PC-3 (cell line): ENCODE measurements around the gene C14orf93. TPM values are rescaled to one million over a fixed set of nuclear protein-coding genes. Genes with fewer than 3 reads are reported as not detected.

ENCODE experiments used
- ATAC-seq: fragments of 200-7000 bp; cut with Tn5 transposase; 2 replicates; pipeline ENCODE4 v1.9.1; 2020; ENCODE audit warnings: mild to moderate bottlenecking, moderate library complexity
- BruUV-seq: library from RNA; stranded (reverse); fragments of 400-500 nt; replicated peaks from 2 replicates; lab custom pipeline; 2021; lab: Mats Ljungman, UMichigan
- CTCF ChIA-PET: fragments of 300-600 bp; sonication (Branson Sonifier 250); formaldehyde crosslinking; loops from one replicate; lab custom pipeline; 2022; ENCODE audit warnings: antibody characterized with exemption; lab: Charles Lee
- POLR2A ChIA-PET: fragments of 300-600 bp; sonication (Branson Sonifier 250); formaldehyde crosslinking; loops from one replicate; lab custom pipeline; 2022; ENCODE audit warnings: antibody characterized with exemption; ENCODE audit not compliant: unreplicated experiment; lab: Charles Lee
- DNase-seq: peaks from one replicate; pipeline ENCODE4 v3.0.0-alpha.2; 2015
- H2AFZ ChIP-seq: fragments of 300-600 bp; sonication (generic); 2 replicates; pipeline ENCODE4 v1.6.0; 2016; ENCODE audit warnings: antibody characterized with exemption, low read length
- H3F3A ChIP-seq: fragments of 300-600 bp; sonication (generic); one replicate; pipeline ENCODE4 v1.6.0; 2017; ENCODE audit warnings: antibody characterized with exemption, low read length, control low read depth, mild to moderate bottlenecking; ENCODE audit not compliant: unreplicated experiment
- H3K27ac ChIP-seq: fragments of 300-600 bp; sonication (generic); 2 replicates; pipeline ENCODE4 v1.5.1; 2016; ENCODE audit warnings: mild to moderate bottlenecking, low read length
- H3K27me3 ChIP-seq: fragments of 300-600 bp; sonication (generic); 2 replicates; pipeline ENCODE4 v1.6.1; 2016; ENCODE audit warnings: low read length, mixed read lengths
- H3K36me3 ChIP-seq: fragments of 300-600 bp; sonication (generic); 2 replicates; pipeline ENCODE4 v1.6.1; 2016; ENCODE audit warnings: low read depth, mixed run types, low read length, mixed read lengths
- H3K4me1 ChIP-seq: fragments of 300-600 bp; sonication (generic); 2 replicates; pipeline ENCODE4 v1.5.1; 2016; ENCODE audit warnings: low read length; ENCODE audit not compliant: insufficient read depth
- H3K4me2 ChIP-seq: fragments of 300-600 bp; sonication (generic); 2 replicates; pipeline ENCODE4 v1.6.0; 2016; ENCODE audit warnings: low read length
- H3K4me3 ChIP-seq: fragments of 300-600 bp; sonication (generic); 2 replicates; pipeline ENCODE4 v1.5.1; 2016; ENCODE audit warnings: mild to moderate bottlenecking, low read length, mixed read lengths
- H3K79me2 ChIP-seq: fragments of 300-600 bp; sonication (generic); 2 replicates; pipeline ENCODE4 v1.6.1; 2017; ENCODE audit warnings: low read length, mixed read lengths
- H3K9ac ChIP-seq: fragments of 300-600 bp; sonication (generic); 2 replicates; pipeline ENCODE4 v1.6.0; 2016; ENCODE audit warnings: mild to moderate bottlenecking, low read length
- H3K9me2 ChIP-seq: fragments of 300-600 bp; sonication (generic); replicated peaks from 2 replicates; pipeline ENCODE4 v1.6.1; 2016; ENCODE audit warnings: mixed run types, low read length, mixed read lengths
- H3K9me3 ChIP-seq: fragments of 300-600 bp; sonication (generic); 2 replicates; pipeline ENCODE4 v1.6.1; 2016; ENCODE audit warnings: low read length, mixed read lengths
- H4K20me1 ChIP-seq: fragments of 300-600 bp; sonication (generic); 2 replicates; pipeline ENCODE4 v1.6.1; 2016; ENCODE audit warnings: low read length, mixed read lengths
- CTCF ChIP-seq: fragments of 300-600 bp; sonication (generic); conservative IDR thresholded peaks from 2 replicates; pipeline ENCODE4 v1.5.1; 2017; ENCODE audit warnings: antibody characterized with exemption, low read depth, mild to moderate bottlenecking, low read length
- EZH2 ChIP-seq: fragments of 300-600 bp; sonication (generic); IDR thresholded peaks from one replicate; pipeline ENCODE4 v1.6.1; 2017; ENCODE audit warnings: antibody characterized with exemption, mild to moderate bottlenecking, low read length; ENCODE audit not compliant: unreplicated experiment
- EZH2phosphoT487 ChIP-seq: fragments of 300-600 bp; sonication (generic); IDR thresholded peaks from 2 replicates; pipeline ENCODE4 v1.6.1; 2018; ENCODE audit warnings: mild to moderate bottlenecking, antibody characterized with exemption, low read length, borderline replicate concordance
- intact Hi-C: fragments of 100-400 bp; cut with micrococcal nuclease; formaldehyde crosslinking; loops from 2 replicates; pipeline ENCODE4 v1.9.0; 2023
- total RNA-seq: library from RNA; depleted of rRNA; stranded (reverse); fragments of >200 nt; gene quantifications from 2 replicates; pipeline ENCODE4 v1.2.3, GENCODE V29; 2014

Gene C14orf93
- total RNA-seq, 1 experiment from 2014 or later = 5.8 TPM

GRCh38 chr14:23057757-23058653 lies 48.1 kb upstream of the C14orf93 start:
- TF ChIP-seq CTCF (peak; percentile 94), EZH2 (no peak)
- Histone ChIP-seq H3K9me3 (no peaks in the 10 kb centered on the region), H3K4me1 (peaks cover 21% of the 10 kb centered on the region), H3K27me3 (no peaks in the 10 kb centered on the region), H3K9me2 (no peaks in the 10 kb centered on the region), H3K79me2 (no peaks in the 10 kb centered on the region; the same call in 1 of the 2 replicates), H3K36me3 (peaks cover 26% of the 10 kb centered on the region), H3K4me2 (peak overlapping the region; percentile 100), H3K4me3 (peak overlapping the region; percentile 85), H2AFZ (peak overlapping the region; percentile 78), H4K20me1 (no peaks in the 10 kb centered on the region), H3K9ac (peak overlapping the region; percentile 63), H3F3A (peaks cover 8% of the 10 kb centered on the region), H3K27ac (no peak overlapping the region)
- no TSS peak for BruUV-seq
- intact Hi-C loops = loop anchor here (1.0 kb wide), 2 partner anchors 64 to 72 kb away; no protein-coding TSS in a partner anchor
- ATAC-seq = peak; percentile 69
- POLR2A ChIA-PET = interaction anchor here (0.6 kb wide), 2 partner anchors 37 to 141 kb away, joined by 4 read pairs; partner anchors contain the start of genes ACIN1 and C14orf119
- CTCF ChIA-PET = interaction anchor here (0.7 to 2.0 kb wide), 7 partner anchors 11 to 84 kb away, joined by 4 to 26 read pairs (median 7); partner anchors contain the start of genes ACIN1 and C14orf119
- peak; percentile 90 for DNase-seq

DNA sequence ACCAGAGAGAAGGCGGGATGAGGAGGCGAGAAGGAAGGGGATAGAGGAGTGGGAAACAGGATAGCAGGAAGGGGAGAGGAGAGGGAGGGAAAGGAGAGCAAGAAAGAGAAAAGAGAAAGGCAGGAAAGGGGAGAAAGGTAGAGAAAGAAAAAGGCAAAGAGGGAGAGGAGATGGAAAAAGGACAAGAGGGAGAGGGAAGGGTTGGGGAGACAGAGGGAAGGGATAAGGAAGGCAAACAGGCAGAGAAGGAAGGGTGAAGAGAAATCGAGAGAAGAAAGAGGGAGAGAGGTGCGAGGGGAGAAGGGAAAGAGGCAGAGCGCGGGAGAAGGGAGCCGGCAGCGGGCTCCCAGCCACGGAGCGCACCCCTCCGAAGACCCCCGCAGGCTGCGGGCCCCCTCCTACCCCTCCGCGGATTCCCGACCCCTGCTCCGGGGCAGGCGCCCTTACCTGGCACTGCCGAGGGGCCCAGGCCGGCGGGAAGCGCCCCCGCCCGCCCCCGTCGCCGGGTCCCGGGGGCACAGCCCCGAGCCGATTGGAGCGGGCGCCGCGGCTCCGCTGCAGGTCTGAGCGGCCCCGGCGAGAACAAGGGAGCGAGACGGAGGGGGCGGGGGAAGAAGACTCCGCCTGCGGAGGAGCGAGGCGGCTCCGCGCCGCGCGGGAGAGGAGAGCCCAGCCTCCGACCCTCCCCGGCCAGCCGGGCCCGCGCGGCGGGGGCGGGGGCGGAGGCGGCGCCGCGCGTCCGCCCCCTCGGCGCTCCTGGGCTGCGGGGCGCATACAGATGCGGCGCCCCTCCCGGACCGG lies 47.2 kb upstream of the C14orf93 start, which contains the start of gene CDH24:
Gene CDH24, minus strand, starts transcription at position 565 of the 801 bp plus-strand sequence. CDS start 1,787 bp downstream, outside the sequence.
- Histone ChIP-seq H3K27ac (no peak within 1 kb of the TSS), H3K36me3 (peaks cover 17% of the 10 kb centered on the region), H3K9me2 (no peaks in the 10 kb centered on the region), H4K20me1 (no peaks in the 10 kb centered on the region), H3K9me3 (no peaks in the 10 kb centered on the region), H2AFZ (peak within 1 kb of the TSS; percentile 78), H3K4me1 (peaks cover 13% of the 10 kb centered on the region), H3K27me3 (no peaks in the 10 kb centered on the region), H3K4me2 (peak within 1 kb of the TSS; percentile 100), H3K4me3 (peak within 1 kb of the TSS; percentile 85), H3K79me2 (no peaks in the 10 kb centered on the region; the same call in 1 of the 2 replicates), H3K9ac (peak within 1 kb of the TSS; percentile 63), H3F3A (peaks cover 8% of the 10 kb centered on the region)
- ATAC-seq (peak; percentile 67), DNase-seq (peak; percentile 75)
- intact Hi-C loops = loop anchor here (1.0 kb wide), 1 partner anchor 52 kb away; no protein-coding TSS in a partner anchor
- CTCF ChIA-PET = interaction anchor here (0.5 to 2.0 kb wide), 9 partner anchors 12 to 140 kb away, joined by 3 to 26 read pairs (median 5); partner anchors contain the start of genes ACIN1 and C14orf119
- POLR2A ChIA-PET = interaction anchor here (0.6 kb wide), 2 partner anchors 38 to 140 kb away, joined by 4 read pairs; partner anchors contain the start of genes ACIN1 and C14orf119
- TF ChIP-seq EZH2phosphoT487 = no peak
- TF ChIP-seq CTCF = no peak
- no peak for TF ChIP-seq EZH2
- no TSS peak for BruUV-seq
